K562 (cell line): ENCODE results near the gene C1RL. TPM values are rescaled to one million over a fixed set of nuclear protein-coding genes. Genes with fewer than 3 reads are reported as not detected.

ENCODE experiments used
- ATAC-seq: fragments of 200-7000 bp; cut with Tn5 transposase; 3 replicates; pipeline ENCODE4 v1.9.1; 2020; ENCODE audit warnings: moderate library complexity
- BruUV-seq: library from RNA; stranded (reverse); fragments of 400-500 nt; replicated peaks from 2 replicates; lab custom pipeline; 2021; lab: Mats Ljungman, UMichigan
- CTCF ChIA-PET: fragments of 300-600 bp; formaldehyde crosslinking; extraction: SDS; loops from one replicate; lab custom pipeline; 2021; ENCODE audit warnings: low intra/inter-chr PET ratio; lab: Yijun Ruan, JAX
- POLR2A ChIA-PET: fragments of 300-600, 350-650 bp; sonication (Branson Sonifier 250); formaldehyde crosslinking; extraction: SDS; loops from one replicate; lab custom pipeline; 2021; ENCODE audit warnings: antibody characterized with exemption, inconsistent platforms; lab: Yijun Ruan, JAX
- DNase-seq, 4 experiments: peaks; one replicate each; pipeline versions ENCODE4 v3.0.0 to v3.0.0-alpha.2; 2011 to 2018; ENCODE audit warnings: low spot score in 3 of 4, mixed read lengths in 3 of 4; ENCODE audit errors: extremely low read depth in 1 of 4
- FAIRE-seq: peaks from 2 replicates; lab custom pipeline; 2011; peaks lifted over from hg19 to GRCh38; lab: Jason Lieb, UNC
- H2AFZ ChIP-seq: 2 replicates; pipeline ENCODE4 v1.6.0; 2011; ENCODE audit warnings: low read depth, low read length, control low read depth, inconsistent platforms
- H3K27ac ChIP-seq: fragments of 200-600 bp; 3 replicates; pipeline ENCODE4 v1.8.0; 2011; ENCODE audit warnings: low read depth, mild to moderate bottlenecking, control low read depth, inconsistent platforms, low read length, moderate library complexity, mixed read lengths; ENCODE audit errors: extremely low read depth
- H3K27me3 ChIP-seq, 2 experiments: fragments of 300-600 bp in 1 of 2; 2 replicates in 1 of 2; 3 replicates in 1 of 2; pipeline versions ENCODE4 v1.6.0 to v1.8.0; 2011; ENCODE audit warnings: inconsistent platforms in 2 of 2, low read length in 2 of 2, mild to moderate bottlenecking in 1 of 2, mixed read lengths in 1 of 2, moderate library complexity in 1 of 2; ENCODE audit not compliant: control insufficient read depth in 2 of 2, insufficient read depth in 2 of 2
- H3K36me3 ChIP-seq: fragments of 300-600 bp; 3 replicates; pipeline ENCODE4 v1.8.0; 2011; ENCODE audit warnings: mild to moderate bottlenecking, low read length, inconsistent platforms; ENCODE audit not compliant: control insufficient read depth, insufficient read depth
- H3K4me1 ChIP-seq, 2 experiments: fragments of 200-600 bp in 1 of 2; replicated peaks in 1 of 2; 2 replicates in 1 of 2; 3 replicates in 1 of 2; pipeline versions ENCODE4 v1.5.1 to v1.8.0; 2011; ENCODE audit warnings: inconsistent platforms in 2 of 2, low read length in 2 of 2, mild to moderate bottlenecking in 1 of 2, mixed read lengths in 1 of 2, moderate library complexity in 1 of 2; ENCODE audit not compliant: control insufficient read depth in 2 of 2, insufficient read depth in 2 of 2
- H3K4me2 ChIP-seq: 2 replicates; pipeline ENCODE4 v1.6.1; 2011; ENCODE audit warnings: low read length, control low read depth, inconsistent platforms, mixed read lengths; ENCODE audit not compliant: insufficient read depth
- H3K4me3 ChIP-seq: fragments of 200-600 bp; sonication (generic), shearing (Covaris generic); 2 replicates; pipeline ENCODE4 v1.5.1; 2016; ENCODE audit warnings: control low read depth, inconsistent platforms
- H3K79me2 ChIP-seq: fragments of 200-600 bp; 3 replicates; pipeline ENCODE4 v1.8.0; 2011; ENCODE audit warnings: low read length, inconsistent platforms; ENCODE audit not compliant: control insufficient read depth, insufficient read depth
- H3K9ac ChIP-seq, 2 experiments: 2 replicates each; pipeline versions ENCODE4 v1.6.0 to v1.6.1; 2011; ENCODE audit warnings: low read depth in 2 of 2, low read length in 2 of 2, control low read depth in 1 of 2, inconsistent platforms in 1 of 2, mild to moderate bottlenecking in 1 of 2, mixed read lengths in 1 of 2; ENCODE audit not compliant: insufficient read depth in 1 of 2
- H3K9me1 ChIP-seq: one replicate; pipeline ENCODE4 v1.6.0; 2011; ENCODE audit warnings: inconsistent platforms, mild to moderate bottlenecking, low read length, moderate library complexity; ENCODE audit not compliant: control insufficient read depth, insufficient read depth
- H3K9me3 ChIP-seq: replicated peaks from 2 replicates; pipeline ENCODE4 v1.5.1; 2011; ENCODE audit warnings: low read depth, low read length, inconsistent platforms; ENCODE audit not compliant: control insufficient read depth, insufficient read depth
- H4K20me1 ChIP-seq: replicated peaks from 2 replicates; pipeline ENCODE4 v1.6.1; 2011; ENCODE audit warnings: low read length, inconsistent platforms, mixed read lengths; ENCODE audit not compliant: control insufficient read depth, insufficient read depth
- FOXA1 ChIP-seq: fragments of 450-650 bp; IDR thresholded peaks from 2 replicates; pipeline ENCODE4 v1.6.1; 2016; ENCODE audit warnings: mild to moderate bottlenecking, borderline replicate concordance
- MEIS2 ChIP-seq: fragments of 450-650 bp; IDR thresholded peaks from 2 replicates; pipeline ENCODE4 v1.6.1; 2014; ENCODE audit warnings: mild to moderate bottlenecking; ENCODE audit not compliant: partially characterized antibody
- MNT ChIP-seq, 2 experiments: fragments of 450-650 bp; conservative IDR thresholded peaks; 2 replicates each; pipeline ENCODE4 v1.6.1; 2017; ENCODE audit warnings: mild to moderate bottlenecking in 2 of 2, moderate library complexity in 2 of 2
- PKNOX1 ChIP-seq: fragments of 450-650 bp; IDR thresholded peaks from 2 replicates; pipeline ENCODE4 v1.6.1; 2016
- ZBTB8A ChIP-seq: fragments of 450-650 bp; IDR thresholded peaks from 2 replicates; pipeline ENCODE4 v1.6.1; 2018; ENCODE audit warnings: mild to moderate bottlenecking, moderate library complexity; ENCODE audit not compliant: partially characterized antibody
- WGBS: fragments of 100-300 bp; shearing (Covaris generic); methylation state at CpG from one replicate; pipeline ENCODE4 v1.1.6; 2016; ENCODE audit warnings: low coverage, mixed read lengths; ENCODE audit not compliant: insufficient coverage; ENCODE audit errors: missing lambda C conversion rate; 5-methylcytosine and 5-hydroxymethylcytosine counted together
- in situ Hi-C: fragments of 300-500 bp; cut with MboI; formaldehyde crosslinking; loops from 4 replicates; pipeline ENCODE4 v1.15.0; 2018; ENCODE audit warnings: inconsistent platforms, mixed read lengths
- intact Hi-C: fragments of 100-400 bp; cut with micrococcal nuclease; formaldehyde crosslinking; loops from 2 replicates; pipeline ENCODE4 v1.14.2; 2022
- polyA plus RNA-seq, 8 experiments: library from polyadenylated mRNA; depleted of rRNA in 4 of 8; stranded (reverse) in 5 of 8; unstranded in 3 of 8; fragments of >200 nt; fragmentation: Nextera tagmentation in 2 of 8; fragmentation: Illumina TruSeq in 1 of 8; extraction: Ambion mirVana in 2 of 8; extraction: Trizol in 1 of 8; gene quantifications; 2 replicates each; pipeline versions ENCODE4 v1.2.1 to v1.2.3, GENCODE V29; 2011 to 2014; ENCODE audit warnings: inconsistent platforms in 1 of 8, missing spikeins in 1 of 8
- total RNA-seq, 7 experiments: library from RNA; depleted of rRNA in 6 of 7; stranded (reverse); fragments of >200 nt in 6 of 7; fragmentation: Illumina TruSeq in 2 of 7; extraction: Trizol in 2 of 7; gene quantifications; 2 replicates each; pipeline versions ENCODE4 v1.2.1 to v1.2.3, GENCODE V29; 2011 to 2021; ENCODE audit warnings: low replicate concordance in 1 of 7

C1RL gene
- total and polyA plus RNA-seq, 9 of the 15 experiments (the other 6 are each of a cell fraction or from before 2014, with no cell fraction given): 1.4 to 10.7 (median 8.0) TPM

- Histone ChIP-seq H3K9me1 (no peaks in the 10 kb centered on the region), H3K4me2 (peak overlapping the region; percentile 95), H4K20me1 (no peaks in the 10 kb centered on the region), H3K4me3 (peak overlapping the region; percentile 51; the same call in 1 of the 2 replicates), H3K9me3 (peaks cover 3% of the 10 kb centered on the region), H3K9ac (peak overlapping the region; percentile 80 to 89; a peak in 3 of 4 replicates), H2AFZ (peak overlapping the region; percentile 90), H3K27ac (peak overlapping the region; percentile 94), H3K79me2 (peaks cover 41% of the 10 kb centered on the region), H3K36me3 (peaks cover 15% of the 10 kb centered on the region; the same call in 2 of the 3 replicates), H3K27me3 (no peaks in the 10 kb centered on the region), H3K4me1 (peaks cover 10 to 21% of the 10 kb centered on the region in 2 experiments)
- FAIRE-seq (no peak), DNase-seq (no peak), ATAC-seq (no peak)
- no TSS peak for BruUV-seq
- intact Hi-C loops: loop anchor here (2.0 kb wide), 2 partner anchors 17 to 165 kb away; partner anchors contain the start of genes C12orf57 and C1R
- in situ Hi-C loops: no loop called here
- WGBS: 17% methylated on average over 5 of the region's 5 CpGs
- TF ChIP-seq ZBTB8A (no peak), MEIS2 (peak; percentile 11), PKNOX1 (peak; percentile 49; the same call in 1 of the 2 replicates), FOXA1 (no peak), MNT (conservative IDR thresholded peaks at IDR 0.05) (no peak)
- CTCF ChIA-PET: interaction anchor here (0.5 to 3.3 kb wide), 3 partner anchors 49 to 165 kb away, joined by 4 to 25 read pairs (median 6); partner anchors contain the start of gene C1S
- POLR2A ChIA-PET: interaction anchor here (0.6 to 3.3 kb wide), 3 partner anchors 22 to 165 kb away, joined by 3 to 23 read pairs (median 4); partner anchors contain the start of genes C12orf57 and RNU7-1
These were observed 532 bp upstream of the C1RL start for GRCh38 chr12:7109572-7109920.
